Subcutaneous adipose tissue (tissue), 4 donors: Measurements from ENCODE around the gene UBE4B. TPM values are rescaled to one million over a fixed set of nuclear protein-coding genes. Genes with fewer than 3 reads are reported as not detected.

Source experiments
- total RNA-seq, 4 donors: library from RNA; depleted of rRNA; stranded (reverse); fragments of >200 nt; gene quantifications; one replicate each; pipeline ENCODE4 v1.1.0, GENCODE V29; 2016
- TF ChIP-seq, protein P1 (sequence below): fragments of 450-650 bp; IDR thresholded peaks from one replicate; pipeline ENCODE4 v1.5.1; 2016; ENCODE audit warnings: low read depth, mild to moderate bottlenecking, control low read depth, antibody characterized with exemption, moderate library complexity

The UBE4B gene
- total RNA-seq, 4 donors from 2014 or later: 38.2 to 57.8 (median 50.0) TPM

- TF ChIP-seq, protein P1, sequence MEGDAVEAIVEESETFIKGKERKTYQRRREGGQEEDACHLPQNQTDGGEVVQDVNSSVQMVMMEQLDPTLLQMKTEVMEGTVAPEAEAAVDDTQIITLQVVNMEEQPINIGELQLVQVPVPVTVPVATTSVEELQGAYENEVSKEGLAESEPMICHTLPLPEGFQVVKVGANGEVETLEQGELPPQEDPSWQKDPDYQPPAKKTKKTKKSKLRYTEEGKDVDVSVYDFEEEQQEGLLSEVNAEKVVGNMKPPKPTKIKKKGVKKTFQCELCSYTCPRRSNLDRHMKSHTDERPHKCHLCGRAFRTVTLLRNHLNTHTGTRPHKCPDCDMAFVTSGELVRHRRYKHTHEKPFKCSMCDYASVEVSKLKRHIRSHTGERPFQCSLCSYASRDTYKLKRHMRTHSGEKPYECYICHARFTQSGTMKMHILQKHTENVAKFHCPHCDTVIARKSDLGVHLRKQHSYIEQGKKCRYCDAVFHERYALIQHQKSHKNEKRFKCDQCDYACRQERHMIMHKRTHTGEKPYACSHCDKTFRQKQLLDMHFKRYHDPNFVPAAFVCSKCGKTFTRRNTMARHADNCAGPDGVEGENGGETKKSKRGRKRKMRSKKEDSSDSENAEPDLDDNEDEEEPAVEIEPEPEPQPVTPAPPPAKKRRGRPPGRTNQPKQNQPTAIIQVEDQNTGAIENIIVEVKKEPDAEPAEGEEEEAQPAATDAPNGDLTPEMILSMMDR: no peak
These were observed 138.5 kb downstream of the UBE4B start for GRCh38 chr1:10171105-10171767.

- TF ChIP-seq, protein P1: no peak
These were observed 139.4 kb downstream of the UBE4B start for GRCh38 chr1:10171995-10172669.

- TF ChIP-seq, protein P1: no peak
These were observed 140.8 kb downstream of the UBE4B start for GRCh38 chr1:10173582-10173981.

DNA sequence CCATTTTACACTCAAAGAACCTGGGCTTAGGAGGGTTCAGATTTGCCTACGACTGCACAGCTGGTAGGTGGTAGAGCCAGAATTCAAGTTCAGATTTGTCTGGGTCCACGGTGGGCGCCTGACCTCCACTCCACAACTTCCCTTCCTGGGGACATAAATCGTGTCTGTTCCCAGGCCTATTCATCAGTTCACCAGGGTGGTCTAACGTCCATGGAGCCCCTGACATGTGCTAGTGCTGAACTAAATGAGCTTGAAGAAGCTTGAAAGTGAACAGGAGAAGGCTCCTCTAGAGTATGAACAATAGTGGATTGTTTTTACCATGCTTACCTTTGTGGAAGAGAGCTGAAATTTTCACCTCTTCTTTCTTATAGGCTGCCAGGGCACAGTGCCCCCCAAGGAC is 145.1 kb downstream of the UBE4B start:
- TF ChIP-seq, protein P1: no peak

GRCh38 chr1:10178597-10179405 is 146.0 kb downstream of the UBE4B start:
- TF ChIP-seq, protein P1: no peak

- TF ChIP-seq, protein P1: no peak
These were observed 146.8 kb downstream of the UBE4B start for GRCh38 chr1:10179406-10180091.
